ENCODE data around the gene ZBTB42.
"Not testable (repeated sequence)": the region's sequence is repeated elsewhere in the genome, so short reads cannot be mapped to it uniquely, and the experiment has no call there.

Gene ZBTB42

DNA sequence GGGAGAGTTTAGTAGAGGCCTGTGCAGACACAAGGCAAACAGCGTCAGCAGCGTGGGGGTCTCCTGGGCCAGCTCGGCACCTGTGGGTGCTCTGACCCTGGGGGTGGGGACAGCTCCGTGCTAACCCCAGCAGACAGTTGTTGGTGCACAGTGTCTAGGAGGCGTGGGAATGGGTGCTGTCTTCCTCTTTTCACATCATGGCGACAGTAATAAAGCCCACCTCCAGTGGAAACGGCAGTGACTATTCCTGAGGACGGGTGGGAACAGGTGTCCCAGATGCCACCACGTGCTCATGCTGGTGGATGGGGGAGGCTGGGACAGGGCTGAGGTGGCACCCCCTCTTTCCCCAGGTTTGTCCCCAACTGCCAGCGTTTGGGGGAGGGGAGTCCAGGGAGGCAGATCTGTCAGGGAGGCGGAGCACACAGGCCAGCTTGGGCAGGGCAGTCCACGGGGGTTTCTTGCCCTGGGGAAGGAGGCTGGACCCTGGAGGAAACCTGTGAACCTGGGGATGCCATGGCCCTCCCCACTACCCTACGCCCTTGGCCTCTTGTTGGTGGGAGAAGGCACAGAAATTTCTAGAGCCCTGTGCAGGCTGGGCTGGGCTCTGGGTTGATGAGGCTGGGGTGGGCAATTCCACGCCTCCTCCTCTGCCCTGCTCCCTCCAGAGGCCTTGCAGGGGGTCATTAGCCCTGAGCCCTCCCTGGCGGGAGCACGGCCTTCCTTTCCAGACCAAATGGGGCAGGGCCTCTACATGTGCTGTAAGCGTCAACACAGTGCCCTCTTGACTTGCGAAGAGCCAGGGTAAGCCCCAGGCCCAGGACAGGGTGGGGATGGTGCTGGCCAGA lies 3.8 kb downstream of the ZBTB42 start:
- DNase-seq (ENCODE audit: low read depth, low spot score) = no peak
- no peak overlapping the region for H3K27ac ChIP-seq

DNA sequence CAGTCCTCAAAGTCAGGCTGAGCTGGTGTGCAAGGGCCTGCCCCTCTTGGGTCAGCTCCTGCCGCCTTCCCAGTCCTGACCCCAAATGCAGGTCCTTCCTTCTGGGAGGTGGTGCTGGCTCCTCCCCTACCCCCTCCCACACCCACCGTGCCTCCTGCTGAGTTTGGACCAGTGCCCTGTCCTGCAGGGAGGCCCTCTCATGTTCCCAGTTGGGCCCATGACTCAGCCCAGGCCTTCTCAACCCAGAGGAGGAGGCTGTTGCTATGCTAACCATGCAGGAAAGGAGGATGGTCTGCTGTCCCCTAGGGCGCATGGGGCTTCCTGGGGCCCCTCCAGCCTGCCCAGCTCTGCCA lies 4.4 kb downstream of the ZBTB42 start:
- DNase-seq (ENCODE audit: low read depth, low spot score) = no peak
- no peak overlapping the region for H3K27ac ChIP-seq

DNA sequence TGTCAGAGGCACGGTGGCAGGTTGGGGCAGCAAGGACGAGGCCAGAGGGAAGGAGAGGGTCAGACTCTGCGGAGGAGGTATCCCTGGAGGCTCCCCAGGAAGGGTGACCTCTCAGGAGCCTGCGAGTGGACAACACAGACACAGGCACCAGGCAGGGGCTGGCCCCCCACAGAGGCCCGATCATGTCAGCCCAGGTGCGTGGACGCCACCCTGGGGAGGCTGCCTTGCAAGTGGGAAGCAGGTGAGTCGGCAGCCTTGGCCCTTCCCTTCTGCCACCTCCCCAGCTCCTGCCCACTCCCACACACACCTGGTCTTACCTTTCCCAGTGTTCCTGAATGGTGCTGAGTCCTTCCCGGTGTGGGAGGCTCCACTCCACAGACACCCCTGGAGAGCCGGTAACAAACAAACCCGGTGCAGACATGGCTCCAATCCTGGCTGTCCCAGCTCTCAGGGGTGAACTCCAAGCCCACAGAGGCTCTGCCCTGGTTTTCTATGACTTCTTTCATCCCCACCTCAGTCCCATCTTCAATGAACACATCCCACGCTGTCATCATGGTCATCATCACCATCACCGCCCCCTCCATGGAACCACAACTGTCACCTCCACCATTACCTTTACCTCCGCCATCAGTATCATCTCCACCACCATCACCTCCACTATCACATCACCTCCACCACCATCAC lies 5.2 kb downstream of the ZBTB42 start:
- DNase-seq (ENCODE audit: low read depth, low spot score) = no peak
- H3K27ac ChIP-seq = no peak overlapping the region

DNA sequence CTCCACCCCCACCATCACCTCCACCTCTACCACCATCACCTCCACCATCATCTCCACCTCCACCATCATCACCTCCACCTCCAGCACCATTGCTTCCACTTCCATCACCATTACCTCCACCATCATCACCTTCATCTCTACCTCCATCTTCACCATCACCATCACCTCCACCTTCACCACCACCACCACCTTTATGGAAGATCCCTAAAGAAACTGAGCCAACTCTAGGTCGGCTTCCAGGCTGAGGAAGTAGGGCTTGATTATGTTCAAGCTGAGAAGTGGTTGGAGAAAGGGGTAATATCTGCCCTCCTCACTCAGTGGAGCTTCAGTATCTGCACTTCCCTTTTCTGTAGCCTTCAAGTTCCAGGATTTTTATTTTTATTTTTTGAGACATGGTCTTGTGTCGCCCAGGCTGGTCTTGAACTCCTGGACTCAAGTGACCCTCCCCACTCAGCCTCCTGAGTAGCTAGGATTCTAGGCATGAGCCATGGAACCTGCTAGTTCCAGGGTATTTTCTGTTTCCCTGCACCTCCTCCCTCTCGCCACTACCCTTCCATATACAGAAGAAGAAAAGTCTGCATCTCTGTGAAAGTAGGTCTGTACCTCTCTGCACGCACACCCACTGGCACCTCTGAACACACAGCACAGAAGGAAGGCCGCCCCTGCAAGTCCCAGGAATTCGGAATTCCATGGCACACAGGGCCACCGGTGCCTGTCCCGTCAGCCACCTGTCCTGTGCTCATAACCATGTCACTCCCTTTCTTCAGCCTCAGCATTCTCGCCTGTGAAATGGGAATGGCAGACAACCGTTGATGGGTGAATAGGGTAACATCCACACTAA lies 5.9 kb downstream of the ZBTB42 start:
- no peak overlapping the region for H3K27ac ChIP-seq
- DNase-seq (ENCODE audit: low read depth, low spot score) = no peak

DNA sequence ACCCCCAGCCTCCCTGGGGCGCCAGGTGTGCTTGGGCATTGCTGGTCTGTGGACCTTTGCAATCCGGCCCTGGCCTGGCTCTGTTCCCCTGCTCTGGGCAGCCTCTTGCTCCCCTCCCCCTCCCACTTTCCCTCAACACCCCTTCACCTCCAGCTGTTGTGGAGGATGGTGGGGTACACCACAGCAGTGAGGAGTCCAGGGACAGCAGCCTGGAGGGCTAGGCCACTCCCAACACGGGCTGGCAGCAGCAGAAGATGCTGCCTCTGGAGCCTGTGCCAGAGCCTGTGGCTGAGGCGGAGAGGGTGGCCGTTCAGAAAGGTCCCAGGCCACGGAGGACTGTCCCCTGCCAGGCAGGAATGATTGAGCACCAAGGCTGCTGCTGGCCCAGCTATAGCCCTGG lies 7.6 kb downstream of the ZBTB42 start:
- no peak overlapping the region for H3K27ac ChIP-seq
- no peak for DNase-seq (ENCODE audit: low read depth, low spot score)

DNA sequence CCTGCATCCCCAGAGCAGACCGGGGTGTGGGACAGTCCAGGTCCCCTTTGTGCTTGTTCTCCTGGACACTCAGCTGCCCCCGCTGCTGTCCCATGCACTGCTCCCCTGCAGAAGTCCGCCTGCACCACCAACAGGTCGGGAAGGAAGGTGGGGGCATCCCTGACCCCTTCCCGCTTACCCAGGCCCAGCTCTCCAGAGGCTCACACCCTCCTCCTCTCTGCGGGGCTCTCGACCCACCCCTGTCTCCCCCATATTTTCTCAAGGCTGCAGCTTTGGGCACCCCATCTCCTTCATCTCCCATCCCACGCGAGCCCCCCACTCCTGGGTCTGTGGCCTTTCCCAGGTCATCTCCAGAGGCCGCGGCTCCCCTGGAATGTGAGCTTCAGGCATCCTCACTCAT lies 9.4 kb downstream of the ZBTB42 start:
- no peak overlapping the region for H3K27ac ChIP-seq
- no peak for DNase-seq (ENCODE audit: low read depth, low spot score)

DNA sequence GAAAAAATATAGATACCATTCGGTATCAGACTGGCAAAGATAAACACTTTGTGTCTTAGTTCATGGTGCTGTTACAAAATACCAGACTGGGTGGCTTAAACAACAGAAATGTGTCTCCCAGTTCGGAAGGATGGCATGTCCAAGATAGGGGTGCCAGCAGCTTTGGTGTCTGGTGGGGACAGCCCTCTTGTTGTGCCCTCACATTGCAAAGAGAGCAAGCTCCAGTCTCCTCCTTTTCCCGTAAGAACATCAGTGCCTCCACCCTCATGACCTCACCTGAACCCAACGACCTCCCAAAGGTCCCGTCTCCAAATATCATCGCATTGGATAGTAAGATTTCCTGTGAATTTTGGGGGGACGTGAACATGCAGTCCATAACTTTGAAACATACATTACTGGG lies 12.4 kb downstream of the ZBTB42 start:
- no peak overlapping the region for H3K27ac ChIP-seq
- DNase-seq (ENCODE audit: low read depth, low spot score) = no peak

DNA sequence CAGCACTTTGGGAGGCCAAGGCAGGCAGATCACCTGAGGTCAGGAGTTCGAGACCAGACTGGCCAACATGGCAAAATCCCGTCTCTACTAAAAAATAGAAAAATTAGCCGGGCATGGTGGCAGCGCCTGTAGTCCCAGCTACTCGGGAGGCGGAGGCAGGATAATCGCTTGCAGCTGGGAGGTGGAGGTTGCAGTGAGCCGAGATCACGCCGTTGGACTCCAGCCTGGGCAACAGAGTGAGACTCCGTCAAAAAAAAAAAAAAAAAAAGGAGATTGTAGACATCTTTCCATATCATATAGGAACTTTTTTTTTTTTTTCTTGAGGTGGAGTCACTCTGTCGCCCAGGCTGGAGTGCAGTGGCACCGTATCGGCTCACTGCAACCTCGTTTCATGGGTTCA lies 13.8 kb downstream of the ZBTB42 start:
- peak overlapping the region; percentile 78 for H3K27ac ChIP-seq
- not testable (repeated sequence) for DNase-seq (ENCODE audit: low read depth, low spot score)

DNA sequence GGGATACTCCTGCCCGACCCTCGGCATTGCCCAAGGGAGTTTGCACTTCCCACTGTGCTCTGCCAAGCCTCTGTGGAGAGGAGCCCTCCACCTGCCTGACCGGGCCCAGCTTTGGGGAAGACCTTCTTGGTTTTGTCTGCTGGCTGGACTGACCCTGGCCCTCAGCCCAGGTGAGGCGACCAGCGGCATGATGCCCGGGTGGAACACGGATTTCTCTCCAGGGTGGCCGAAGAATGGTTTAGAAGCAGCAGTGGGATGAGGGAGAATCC lies 15.6 kb downstream of the ZBTB42 start:
- no peak for DNase-seq (ENCODE audit: low read depth, low spot score)
- H3K27ac ChIP-seq = peak overlapping the region; percentile 78

DNA sequence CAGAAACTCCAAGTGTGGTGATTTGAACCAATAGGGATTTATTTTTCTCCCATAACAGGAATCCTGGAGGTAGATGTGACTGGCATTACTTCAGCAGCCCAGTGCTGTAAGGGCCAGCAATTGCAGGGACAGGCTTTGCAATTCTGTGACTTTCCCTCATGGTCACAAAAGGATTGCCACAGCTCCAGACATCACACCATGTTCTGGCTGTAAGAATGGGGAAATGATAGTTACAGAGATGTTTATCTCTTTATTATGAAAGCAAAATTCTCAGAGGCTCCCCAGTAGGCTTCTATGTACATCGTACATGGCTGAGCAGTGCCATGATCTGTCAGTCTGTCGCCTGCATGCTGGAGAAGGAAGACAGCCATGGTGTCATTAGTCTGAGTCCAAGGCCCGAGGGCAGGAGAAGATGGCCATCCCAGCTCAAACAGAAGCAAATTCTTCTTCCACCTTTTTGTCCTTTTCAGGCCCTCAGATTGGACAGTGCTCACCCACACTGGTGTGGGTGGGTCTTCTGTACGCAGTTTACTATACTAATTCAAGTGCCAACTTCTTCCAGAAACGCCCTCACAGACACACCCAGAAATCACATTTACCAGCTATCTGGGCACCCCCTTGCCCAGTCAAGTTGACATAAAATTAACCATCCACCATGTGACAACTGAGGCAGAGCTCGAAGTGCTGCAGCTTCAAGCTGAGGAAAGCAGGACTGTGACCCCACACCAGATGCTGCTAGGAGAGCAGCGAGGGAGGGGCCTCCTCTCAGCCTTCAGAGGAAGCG lies 17.2 kb downstream of the ZBTB42 start:
- DNase-seq (ENCODE audit: low read depth, low spot score) = no peak
- no peak overlapping the region for H3K27ac ChIP-seq

DNA sequence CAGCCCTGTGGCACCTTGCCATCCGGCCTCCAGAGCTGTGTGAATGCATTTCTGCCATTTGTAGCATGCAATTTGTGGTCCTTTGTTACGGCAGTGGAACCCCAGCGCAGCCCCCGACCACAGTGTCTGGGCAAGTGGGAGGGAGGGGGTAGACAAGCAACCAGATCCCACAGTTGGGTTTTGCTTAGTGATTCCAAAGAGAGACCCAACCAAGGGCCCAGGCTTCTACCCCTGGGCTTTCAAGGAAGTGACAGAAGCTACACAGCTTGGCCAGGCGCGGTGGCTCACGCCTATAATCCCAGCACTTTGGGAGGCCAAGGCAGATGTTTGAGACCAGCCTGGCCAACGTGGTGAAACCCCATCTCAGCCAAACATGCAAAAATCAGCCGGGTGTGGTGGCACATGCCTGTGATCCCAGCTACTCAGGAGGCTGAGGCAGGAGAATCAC lies 17.8 kb downstream of the ZBTB42 start:
- DNase-seq (ENCODE audit: low read depth, low spot score) = no peak
- no peak overlapping the region for H3K27ac ChIP-seq

DNA sequence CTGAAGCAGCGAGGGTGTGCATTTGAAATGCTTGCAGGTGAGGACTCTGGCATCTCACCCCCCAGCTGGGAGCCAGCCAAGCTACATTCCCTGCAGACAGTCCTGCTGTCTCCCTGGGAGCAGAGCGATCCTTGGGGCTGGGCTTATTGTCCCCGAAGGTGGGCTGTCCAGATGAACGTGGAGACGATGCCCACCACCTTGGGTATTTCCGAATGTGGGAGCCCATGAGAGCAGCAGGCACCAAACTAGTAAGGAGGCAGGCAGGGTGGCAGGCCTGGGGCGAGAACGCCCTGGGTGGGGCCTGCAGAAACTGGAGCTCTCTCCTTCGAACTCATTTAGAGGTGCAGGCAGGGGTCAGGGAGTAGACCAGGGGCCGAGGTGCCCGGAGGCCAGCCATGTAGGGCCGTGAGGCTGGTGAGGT lies 18.5 kb downstream of the ZBTB42 start:
- DNase-seq (ENCODE audit: low read depth, low spot score) = no peak
- H3K27ac ChIP-seq = no peak overlapping the region

DNA sequence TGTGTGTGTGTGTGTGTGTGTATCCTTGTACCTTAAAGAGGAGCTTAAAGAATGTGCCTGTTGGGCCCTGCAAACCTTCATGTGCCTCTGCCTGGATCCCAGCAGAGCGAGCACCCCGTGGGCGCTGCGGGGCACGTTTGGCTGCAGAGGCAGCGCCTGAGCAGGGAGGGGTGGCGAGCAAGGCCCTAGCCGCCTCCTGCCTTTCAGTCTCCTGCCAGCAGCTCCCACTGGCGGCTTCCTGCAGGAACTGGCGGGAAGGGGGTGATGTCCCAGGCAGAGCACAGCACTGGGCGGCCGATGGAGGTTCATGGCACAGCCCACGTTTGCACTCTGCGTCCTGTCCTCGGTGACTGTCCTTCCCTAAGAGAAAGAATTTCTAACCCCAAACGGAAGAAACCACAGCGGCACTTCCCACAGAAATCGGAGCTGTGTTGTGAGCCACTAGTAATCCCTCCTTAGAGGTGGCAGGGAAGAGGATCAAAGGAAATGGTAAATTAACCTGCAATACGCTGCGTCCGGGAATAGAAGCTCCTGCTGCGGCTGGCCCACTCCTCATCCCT lies 19.8 kb downstream of the ZBTB42 start:
- DNase-seq (ENCODE audit: low read depth, low spot score) = no peak

DNA sequence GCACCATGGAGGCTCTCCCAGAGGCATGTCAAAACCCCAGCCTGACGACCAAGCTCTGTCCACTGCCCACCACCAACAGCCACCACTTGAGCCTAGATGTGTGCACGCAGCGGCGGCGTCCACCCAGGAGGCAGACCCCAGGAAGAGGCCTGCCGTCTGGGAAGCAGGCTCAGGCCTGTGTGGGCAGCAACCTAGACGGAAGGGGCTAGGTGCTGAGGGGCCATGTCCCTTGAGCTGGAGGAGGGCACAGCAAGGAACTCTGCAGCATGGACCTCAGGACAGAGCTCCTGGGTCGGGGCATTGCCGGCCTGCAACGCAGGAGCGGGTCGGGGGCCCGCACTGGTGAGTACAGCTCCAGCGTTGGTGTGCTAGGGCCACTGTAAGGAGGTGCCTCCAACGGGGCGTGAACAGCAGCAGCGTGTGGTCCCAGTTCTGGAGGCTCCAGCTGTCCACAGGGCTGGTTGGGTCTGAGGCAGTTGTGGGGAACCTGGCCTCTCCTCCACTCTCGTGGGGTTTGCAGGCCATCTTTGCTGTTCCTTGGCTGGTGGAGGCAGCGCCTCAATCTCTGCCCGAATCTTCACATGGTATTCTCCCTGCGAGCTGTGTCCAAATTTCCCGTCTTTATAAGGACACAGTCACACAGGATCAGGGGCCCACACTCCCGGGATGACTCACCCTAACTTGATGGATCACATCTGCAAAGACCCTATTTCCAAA lies 20.5 kb downstream of the ZBTB42 start:
- DNase-seq (ENCODE audit: low read depth, low spot score) = no peak

More for the DNA sequence above, 19.8 kb downstream of the ZBTB42 start:
- H3K27ac ChIP-seq = no peak overlapping the region

DNA sequence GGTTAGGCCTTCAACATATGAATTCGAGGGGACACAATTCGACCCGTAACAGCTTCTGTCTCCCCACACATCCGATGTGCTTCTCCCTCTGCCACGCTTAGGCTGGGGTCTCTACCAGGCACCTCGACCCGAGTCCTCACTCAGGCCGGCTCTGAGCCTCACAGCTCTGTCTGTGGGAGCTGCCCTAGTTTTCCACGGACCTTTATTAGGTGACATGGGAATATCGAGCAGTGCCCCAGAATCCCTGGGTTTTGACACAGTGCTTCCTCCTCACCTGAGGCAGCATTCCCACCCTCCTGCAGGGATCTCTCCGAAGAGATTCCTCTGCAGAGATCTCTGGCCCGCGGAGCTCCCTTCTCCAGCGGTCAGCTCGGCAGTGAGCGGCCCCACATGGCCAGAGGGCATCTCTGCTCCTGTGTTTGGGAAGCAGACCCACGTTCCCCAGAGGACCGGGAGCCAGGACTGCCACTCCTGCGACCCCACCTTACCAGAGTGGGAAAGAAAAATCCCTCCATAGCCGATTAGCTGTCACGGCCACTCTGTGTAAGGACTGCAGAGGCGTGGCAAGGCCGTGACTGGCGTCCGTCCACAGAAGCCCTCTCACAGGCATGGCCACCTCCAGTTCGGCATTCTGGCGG lies 21.2 kb downstream of the ZBTB42 start:
- no peak overlapping the region for H3K27ac ChIP-seq
- DNase-seq (ENCODE audit: low read depth, low spot score) = no peak

More for the DNA sequence above, 20.5 kb downstream of the ZBTB42 start:
- no peak overlapping the region for H3K27ac ChIP-seq

DNA sequence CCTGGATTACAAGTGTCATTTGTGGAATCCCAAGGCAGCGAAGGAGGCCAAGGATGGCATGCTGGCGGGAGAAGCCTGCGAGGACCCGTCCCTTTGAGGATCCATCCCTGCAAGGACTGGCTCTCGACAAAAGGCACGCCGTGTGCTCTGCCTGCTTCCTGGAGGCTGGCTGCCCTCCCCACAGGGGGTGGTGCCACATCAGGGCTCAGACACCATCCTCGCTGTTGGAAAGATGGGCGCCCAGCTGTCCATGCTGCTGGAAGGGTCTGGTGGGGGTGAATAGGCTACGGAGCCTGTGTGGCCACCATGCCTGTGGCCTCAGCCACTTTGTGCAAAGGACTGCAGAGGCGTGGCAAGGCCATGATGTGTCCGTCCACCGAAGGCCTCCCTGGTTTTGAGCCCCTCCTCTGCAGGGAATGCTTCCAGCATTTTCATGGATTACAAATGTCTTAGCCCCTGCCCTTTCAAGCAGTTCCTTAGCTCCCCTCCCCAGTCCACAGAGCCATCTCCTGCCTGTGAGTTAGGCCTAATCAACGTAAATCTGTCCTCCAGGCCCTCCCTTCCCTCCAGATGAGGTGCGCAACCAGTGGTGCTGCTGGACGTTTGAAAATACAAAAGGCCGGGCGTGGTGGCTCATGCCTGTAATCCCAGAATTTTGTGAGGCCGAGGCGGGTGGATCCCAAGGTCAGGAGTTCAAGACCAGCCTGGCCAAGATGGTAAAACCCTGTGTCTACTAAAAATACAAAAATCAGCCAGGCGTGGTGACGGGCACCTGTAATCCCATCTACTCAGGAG lies 22.1 kb downstream of the ZBTB42 start:
- no peak overlapping the region for H3K27ac ChIP-seq
- no peak for DNase-seq (ENCODE audit: low read depth, low spot score)

DNA sequence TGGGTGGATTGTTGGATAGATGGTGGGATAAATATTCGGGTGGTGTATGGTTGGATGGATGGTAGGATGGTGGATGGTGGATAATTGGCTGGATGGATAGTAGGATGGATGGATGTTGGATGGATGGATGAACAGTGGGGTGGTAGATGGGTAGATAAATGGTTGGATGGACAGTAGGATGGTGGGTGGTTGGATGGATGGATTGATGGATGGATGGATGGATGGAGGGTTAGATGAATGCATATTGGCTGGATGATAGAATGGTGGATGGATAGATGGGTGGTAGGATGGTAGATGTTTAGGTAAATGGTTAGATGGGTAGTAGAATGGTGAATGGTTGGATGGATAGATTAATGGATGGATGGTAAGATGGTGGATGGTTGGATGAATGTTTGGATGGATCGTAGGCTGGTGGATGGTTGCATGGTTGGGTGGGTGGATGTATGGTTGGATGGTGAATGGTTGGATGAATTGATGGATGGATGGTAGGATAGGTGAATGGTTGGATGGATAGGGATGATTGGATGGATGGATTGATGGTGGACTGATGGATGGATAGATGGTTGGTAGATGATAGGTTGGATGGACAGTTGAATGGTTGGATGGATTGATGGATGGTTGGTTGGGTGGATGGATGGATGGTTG lies 23.6 kb downstream of the ZBTB42 start:
- no peak overlapping the region for H3K27ac ChIP-seq
- DNase-seq (ENCODE audit: low read depth, low spot score) = no peak
